Measurements from ENCODE around the gene SCO2.
A peak's percentile ranks its signal among the peaks of the same experiment; 100 is the strongest.

The SCO2 gene

DNA sequence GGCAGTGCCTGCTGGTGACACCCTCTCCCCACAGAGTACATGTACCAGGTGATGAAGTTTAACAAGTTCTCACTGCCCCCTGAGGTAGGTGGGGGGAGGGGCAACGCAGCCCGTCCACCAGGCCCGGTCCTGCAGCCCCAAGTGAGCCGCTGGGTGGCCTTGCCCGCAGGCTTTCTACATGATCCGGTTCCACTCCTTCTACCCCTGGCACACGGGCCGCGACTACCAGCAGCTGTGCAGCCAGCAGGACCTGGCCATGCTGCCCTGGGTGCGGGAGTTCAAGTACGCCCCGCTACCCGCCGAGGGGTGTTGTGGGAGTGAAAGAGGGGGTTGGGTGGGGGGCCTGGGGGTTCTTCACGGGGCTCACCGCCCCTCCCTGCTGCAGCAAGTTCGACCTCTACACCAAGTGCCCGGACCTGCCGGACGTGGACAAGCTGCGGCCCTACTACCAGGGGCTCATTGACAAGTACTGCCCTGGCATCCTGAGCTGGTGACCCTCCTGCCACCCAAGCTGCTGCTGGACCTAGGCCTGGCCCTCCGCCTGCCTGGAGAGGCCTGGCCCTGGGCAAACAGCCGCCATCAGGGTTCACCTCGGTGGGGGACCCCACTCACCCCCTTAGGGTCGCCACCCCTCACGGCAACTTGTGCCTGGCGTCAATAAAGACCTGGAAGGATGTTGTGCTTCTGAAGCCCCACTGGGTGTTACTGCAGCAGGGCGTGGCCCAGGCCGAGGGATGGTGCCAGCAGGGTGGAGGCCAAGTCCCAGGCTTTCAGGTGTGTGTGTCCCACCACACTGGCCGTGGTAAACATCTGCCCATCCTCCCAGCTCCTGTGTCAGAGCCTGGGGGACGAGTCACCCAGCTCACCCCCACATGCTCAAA lies 35.8 kb downstream of the SCO2 start:
- H3K36me3 ChIP-seq (ENCODE audit: low read depth) = no peaks in the 10 kb centered on the region
- ATAC-seq (ENCODE audit: low read depth) = no peak
- peaks cover 3% of the 10 kb centered on the region for H3K4me1 ChIP-seq (ENCODE audit: insufficient read depth, poor library complexity, severe bottlenecking)
- no peaks in the 10 kb centered on the region for H3K27me3 ChIP-seq (ENCODE audit: insufficient read depth, poor library complexity, severe bottlenecking)
- DNase-seq (ENCODE audit: low spot score) = peak; percentile 56
- TF ChIP-seq, protein P1, sequence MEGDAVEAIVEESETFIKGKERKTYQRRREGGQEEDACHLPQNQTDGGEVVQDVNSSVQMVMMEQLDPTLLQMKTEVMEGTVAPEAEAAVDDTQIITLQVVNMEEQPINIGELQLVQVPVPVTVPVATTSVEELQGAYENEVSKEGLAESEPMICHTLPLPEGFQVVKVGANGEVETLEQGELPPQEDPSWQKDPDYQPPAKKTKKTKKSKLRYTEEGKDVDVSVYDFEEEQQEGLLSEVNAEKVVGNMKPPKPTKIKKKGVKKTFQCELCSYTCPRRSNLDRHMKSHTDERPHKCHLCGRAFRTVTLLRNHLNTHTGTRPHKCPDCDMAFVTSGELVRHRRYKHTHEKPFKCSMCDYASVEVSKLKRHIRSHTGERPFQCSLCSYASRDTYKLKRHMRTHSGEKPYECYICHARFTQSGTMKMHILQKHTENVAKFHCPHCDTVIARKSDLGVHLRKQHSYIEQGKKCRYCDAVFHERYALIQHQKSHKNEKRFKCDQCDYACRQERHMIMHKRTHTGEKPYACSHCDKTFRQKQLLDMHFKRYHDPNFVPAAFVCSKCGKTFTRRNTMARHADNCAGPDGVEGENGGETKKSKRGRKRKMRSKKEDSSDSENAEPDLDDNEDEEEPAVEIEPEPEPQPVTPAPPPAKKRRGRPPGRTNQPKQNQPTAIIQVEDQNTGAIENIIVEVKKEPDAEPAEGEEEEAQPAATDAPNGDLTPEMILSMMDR (IDR thresholded peaks at IDR 0.05; ENCODE audit: poor library complexity, severe bottlenecking) = no peak
- H3K4me3 ChIP-seq (ENCODE audit: severe bottlenecking) = no peak overlapping the region
- no peaks in the 10 kb centered on the region for H3K9me3 ChIP-seq (ENCODE audit: severe bottlenecking)
- no peak overlapping the region for H3K27ac ChIP-seq (ENCODE audit: poor library complexity, severe bottlenecking)

- Histone ChIP-seq H3K27me3 (ENCODE audit: insufficient read depth, poor library complexity, severe bottlenecking) (no peaks in the 10 kb centered on the region), H3K9me3 (ENCODE audit: severe bottlenecking) (no peaks in the 10 kb centered on the region), H3K36me3 (ENCODE audit: low read depth) (no peaks in the 10 kb centered on the region), H3K4me3 (ENCODE audit: severe bottlenecking) (no peak overlapping the region), H3K4me1 (ENCODE audit: insufficient read depth, poor library complexity, severe bottlenecking) (peaks cover 3% of the 10 kb centered on the region), H3K27ac (ENCODE audit: poor library complexity, severe bottlenecking) (no peak overlapping the region)
- no peak for ATAC-seq (ENCODE audit: low read depth)
- TF ChIP-seq, protein P1 (IDR thresholded peaks at IDR 0.05; ENCODE audit: poor library complexity, severe bottlenecking) = no peak
- DNase-seq (ENCODE audit: low spot score) = no peak
Measured at GRCh38 chr22:50488886-50489285, 36.5 kb downstream of the SCO2 start.

GRCh38 chr22:50488006-50488677 lies 37.3 kb downstream of the SCO2 start:
- Histone ChIP-seq H3K4me3 (ENCODE audit: severe bottlenecking) (no peak overlapping the region), H3K9me3 (ENCODE audit: severe bottlenecking) (no peaks in the 10 kb centered on the region), H3K36me3 (ENCODE audit: low read depth) (no peaks in the 10 kb centered on the region), H3K27me3 (ENCODE audit: insufficient read depth, poor library complexity, severe bottlenecking) (no peaks in the 10 kb centered on the region), H3K4me1 (ENCODE audit: insufficient read depth, poor library complexity, severe bottlenecking) (peaks cover 3% of the 10 kb centered on the region), H3K27ac (ENCODE audit: poor library complexity, severe bottlenecking) (no peak overlapping the region)
- ATAC-seq (ENCODE audit: low read depth) (no peak), DNase-seq (ENCODE audit: low spot score) (no peak)
- TF ChIP-seq, protein P1 (IDR thresholded peaks at IDR 0.05; ENCODE audit: poor library complexity, severe bottlenecking) = no peak

GRCh38 chr22:50487290-50488005 lies 38.0 kb downstream of the SCO2 start:
- Histone ChIP-seq H3K27ac (ENCODE audit: poor library complexity, severe bottlenecking) (no peak overlapping the region), H3K4me1 (ENCODE audit: insufficient read depth, poor library complexity, severe bottlenecking) (peaks cover 3% of the 10 kb centered on the region), H3K36me3 (ENCODE audit: low read depth) (no peaks in the 10 kb centered on the region), H3K9me3 (ENCODE audit: severe bottlenecking) (no peaks in the 10 kb centered on the region), H3K27me3 (ENCODE audit: insufficient read depth, poor library complexity, severe bottlenecking) (no peaks in the 10 kb centered on the region), H3K4me3 (ENCODE audit: severe bottlenecking) (no peak overlapping the region)
- TF ChIP-seq, protein P1 (IDR thresholded peaks at IDR 0.05; ENCODE audit: poor library complexity, severe bottlenecking) = no peak
- ATAC-seq (ENCODE audit: low read depth) = no peak
- no peak for DNase-seq (ENCODE audit: low spot score)
